WI38 (cell line): ENCODE results near the gene NEK6.

ENCODE experiments used
- H3K4me3 ChIP-seq: 2 replicates; pipeline ENCODE4 v1.5.1; 2011; ENCODE audit warnings: low read depth, mild to moderate bottlenecking, control low read depth, low read length
- CTCF ChIP-seq: IDR thresholded peaks from 2 replicates; pipeline ENCODE4 v1.5.1; 2012; ENCODE audit warnings: low read depth, mild to moderate bottlenecking, control low read depth, low read length

The NEK6 gene

DNA sequence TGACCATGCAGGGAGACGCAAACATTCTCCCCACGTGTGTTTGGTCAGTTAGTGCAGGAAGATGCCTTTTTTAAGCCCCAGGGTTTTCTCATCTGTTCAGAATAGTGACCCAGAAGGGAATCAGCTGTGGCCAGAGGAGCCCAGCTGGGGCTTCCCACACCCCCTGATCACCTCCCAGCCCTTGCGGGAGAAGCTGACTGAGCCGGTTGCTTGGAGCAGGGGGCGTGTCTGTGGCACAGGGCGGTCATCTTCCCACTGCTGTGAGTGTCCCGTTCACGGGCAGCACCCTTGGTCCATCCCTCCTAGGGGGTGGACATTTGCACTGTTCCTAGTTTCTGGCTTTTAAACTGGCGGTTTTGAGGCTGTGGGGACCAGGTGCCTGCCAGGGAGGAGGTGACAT lies 69.7 kb downstream of the NEK6 start:
- TF ChIP-seq CTCF, result no peak
- H3K4me3 ChIP-seq, result no peak overlapping the region

- no peak overlapping the region for H3K4me3 ChIP-seq
- TF ChIP-seq CTCF, result no peak
Measured at GRCh38 chr9:124328285-124328684, 70.5 kb downstream of the NEK6 start.

DNA sequence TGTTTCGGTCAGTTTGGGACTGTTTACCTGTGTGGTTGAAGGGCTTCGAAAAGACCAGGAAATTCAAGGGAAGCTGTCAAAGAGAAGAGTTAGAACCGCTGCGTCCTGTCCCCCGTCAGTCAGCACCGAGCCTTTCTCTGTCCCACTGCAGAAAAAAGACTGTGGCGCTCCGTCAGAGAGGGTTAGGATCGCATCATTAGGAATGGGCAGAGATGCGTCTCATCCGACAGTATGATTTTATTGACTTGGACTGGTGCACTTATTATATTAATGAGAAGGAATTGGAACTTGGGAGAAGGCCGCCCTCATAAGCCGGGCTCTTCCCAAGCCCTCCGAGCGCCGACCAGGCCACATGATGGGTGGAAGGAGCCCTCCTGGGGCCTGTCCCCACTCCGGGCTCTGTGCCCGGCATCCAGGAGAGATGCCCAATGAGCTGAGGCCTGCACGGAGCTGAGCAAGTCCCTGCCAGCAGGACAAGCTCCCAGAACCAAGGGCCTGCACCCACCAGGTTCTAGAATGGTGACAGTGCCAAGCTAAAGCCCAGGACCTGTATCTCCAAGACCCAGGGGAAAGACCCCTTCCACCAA lies 71.5 kb downstream of the NEK6 start:
- no peak overlapping the region for H3K4me3 ChIP-seq
- no peak for TF ChIP-seq CTCF

GRCh38 chr9:124330011-124330697 lies 72.4 kb downstream of the NEK6 start:
- TF ChIP-seq CTCF, result no peak
- H3K4me3 ChIP-seq, result no peak overlapping the region

DNA sequence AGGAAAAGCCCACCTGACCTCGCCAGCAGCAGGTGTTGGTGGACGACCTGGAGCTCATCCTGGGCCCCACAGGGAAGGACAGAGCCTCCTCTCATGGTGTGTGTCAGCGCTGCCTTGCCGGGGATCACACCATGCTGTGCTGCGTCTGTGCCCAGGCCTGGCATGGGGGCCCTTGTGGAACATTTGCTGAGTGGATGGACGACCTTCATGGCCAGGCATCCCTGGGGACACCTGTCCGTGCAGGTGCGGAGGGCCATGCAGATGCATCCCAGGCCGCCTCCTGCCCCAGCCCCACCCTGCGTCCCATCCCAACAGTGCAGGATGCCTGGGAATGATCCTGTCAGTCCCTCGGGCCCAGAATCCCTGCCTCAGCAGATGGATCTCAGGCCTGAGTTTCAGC lies 73.8 kb downstream of the NEK6 start:
- TF ChIP-seq CTCF, result no peak
- no peak overlapping the region for H3K4me3 ChIP-seq

GRCh38 chr9:124332361-124333202 lies 74.8 kb downstream of the NEK6 start:
- H3K4me3 ChIP-seq, result no peak overlapping the region
- no peak for TF ChIP-seq CTCF

DNA sequence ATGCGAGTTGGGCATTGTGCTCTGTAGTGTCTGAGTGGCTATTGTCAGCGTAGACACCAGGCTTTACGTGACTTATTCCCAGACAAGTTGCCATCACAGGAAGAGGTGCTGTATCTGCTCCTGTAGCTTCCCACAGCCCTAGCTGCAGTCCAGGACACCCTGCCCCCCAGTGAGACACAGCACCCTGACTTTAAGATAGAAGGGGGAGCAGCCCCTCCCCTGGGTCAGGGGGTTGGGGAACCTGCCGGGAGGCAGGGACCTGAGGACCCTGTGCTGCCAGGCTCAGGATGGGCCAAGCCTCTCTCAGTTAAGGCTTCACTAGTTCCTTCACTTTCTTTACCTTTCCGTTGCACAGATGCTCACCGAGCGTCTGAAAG lies 75.4 kb downstream of the NEK6 start:
- no peak overlapping the region for H3K4me3 ChIP-seq
- no peak for TF ChIP-seq CTCF
